Smooth muscle cell (in vitro differentiated cells): ENCODE results near the gene CFAP20DC. TPM values are rescaled to one million over a fixed set of nuclear protein-coding genes. Genes with fewer than 3 reads are reported as not detected.

Experiments used
- DNase-seq: peaks from one replicate; lab custom pipeline; 2025; ENCODE audit not compliant: unreplicated experiment; lab: John Stamatoyannopoulos, UW
- H2AFZ ChIP-seq: fragments of 200-600 bp; sonication (generic); 2 replicates; pipeline ENCODE4 v1.6.0; 2016; ENCODE audit warnings: antibody characterized with exemption, low read depth, mild to moderate bottlenecking
- H3F3A ChIP-seq: fragments of 200-600 bp; sonication (generic); 2 replicates; pipeline ENCODE4 v1.6.0; 2017; ENCODE audit warnings: antibody characterized with exemption, low read depth
- H3K27ac ChIP-seq: fragments of 200-600 bp; sonication (generic); 2 replicates; pipeline ENCODE4 v1.5.1; 2016; ENCODE audit warnings: low read depth, mild to moderate bottlenecking
- H3K27me3 ChIP-seq: fragments of 200-600 bp; sonication (generic); 2 replicates; pipeline ENCODE4 v1.6.1; 2016; ENCODE audit warnings: low read depth, mild to moderate bottlenecking
- H3K36me3 ChIP-seq: fragments of 200-600 bp; sonication (generic); 2 replicates; pipeline ENCODE4 v1.5.1; 2016; ENCODE audit warnings: low read depth
- H3K4me1 ChIP-seq: fragments of 200-600 bp; sonication (generic); 2 replicates; pipeline ENCODE4 v1.5.1; 2016; ENCODE audit warnings: low read depth
- H3K4me2 ChIP-seq: fragments of 200-600 bp; sonication (generic); 2 replicates; pipeline ENCODE4 v1.6.0; 2016; ENCODE audit warnings: mild to moderate bottlenecking
- H3K4me3 ChIP-seq: fragments of 200-600 bp; sonication (generic); 2 replicates; pipeline ENCODE4 v1.5.1; 2016; ENCODE audit warnings: mild to moderate bottlenecking
- H3K79me2 ChIP-seq: fragments of 200-600 bp; sonication (generic); 2 replicates; pipeline ENCODE4 v1.6.0; 2016; ENCODE audit warnings: low read depth, mild to moderate bottlenecking
- H3K9ac ChIP-seq: fragments of 200-600 bp; sonication (generic); 2 replicates; pipeline ENCODE4 v1.6.0; 2016; ENCODE audit warnings: low read depth
- H3K9me3 ChIP-seq: fragments of 200-600 bp; sonication (generic); replicated peaks from 2 replicates; pipeline ENCODE4 v1.5.1; 2016; ENCODE audit warnings: low read depth
- H4K20me1 ChIP-seq: fragments of 200-600 bp; sonication (generic); 2 replicates; pipeline ENCODE4 v1.6.0; 2016; ENCODE audit warnings: low read depth
- CTCF ChIP-seq: fragments of 200-600 bp; sonication (generic); IDR thresholded peaks from 2 replicates; pipeline ENCODE4 v1.5.1; 2017; ENCODE audit warnings: borderline replicate concordance, mild to moderate bottlenecking, antibody characterized with exemption; ENCODE audit not compliant: insufficient read depth, poor library complexity, severe bottlenecking
- WGBS: methylation state at CpG from one replicate; pipeline ENCODE4 v1.1.7; 2016; ENCODE audit warnings: low lambda C conversion rate; 5-methylcytosine and 5-hydroxymethylcytosine counted together
- polyA plus RNA-seq: library from polyadenylated mRNA; unstranded; fragments of >200 nt; fragmentation: Nextera tagmentation; extraction: Ambion mirVana; gene quantifications from 2 replicates; pipeline ENCODE4 v1.2.1, GENCODE V29; 2016
- total RNA-seq: library from RNA; depleted of rRNA; stranded (reverse); fragments of >200 nt; gene quantifications from 2 replicates; pipeline ENCODE4 v1.2.3, GENCODE V29; 2014

The CFAP20DC gene
- total and polyA plus RNA-seq, 2 experiments from 2014 or later: 7.9 to 11.6 TPM

- Histone ChIP-seq H3K4me3 (no peak overlapping the region), H3K36me3 (no peaks in the 10 kb centered on the region), H3K27me3 (no peaks in the 10 kb centered on the region), H3K4me2 (no peak overlapping the region), H3K9ac (no peak overlapping the region), H3K79me2 (no peaks in the 10 kb centered on the region), H3K9me3 (no peaks in the 10 kb centered on the region), H3K27ac (no peak overlapping the region), H4K20me1 (no peaks in the 10 kb centered on the region), H3F3A (no peaks in the 10 kb centered on the region), H2AFZ (no peak overlapping the region), H3K4me1 (no peaks in the 10 kb centered on the region)
- no peak for DNase-seq
- WGBS: 90% methylated on average over 3 of the region's 3 CpGs
- TF ChIP-seq CTCF: no peak
Observed at GRCh38 chr3:58799271-58799670, 250.6 kb downstream of the CFAP20DC start.

GRCh38 chr3:58798312-58798711, 251.5 kb downstream of the CFAP20DC start:
- Histone ChIP-seq H3K36me3 (no peaks in the 10 kb centered on the region), H2AFZ (no peak overlapping the region), H3K79me2 (no peaks in the 10 kb centered on the region), H3K9ac (no peak overlapping the region), H3F3A (no peaks in the 10 kb centered on the region), H4K20me1 (no peaks in the 10 kb centered on the region), H3K9me3 (no peaks in the 10 kb centered on the region), H3K4me1 (no peaks in the 10 kb centered on the region), H3K4me2 (no peak overlapping the region), H3K27ac (no peak overlapping the region), H3K4me3 (no peak overlapping the region), H3K27me3 (no peaks in the 10 kb centered on the region)
- no peak for DNase-seq
- 83% methylated on average over 2 of the region's 2 CpGs for WGBS
- no peak for TF ChIP-seq CTCF

GRCh38 chr3:58794750-58795149, 255.1 kb downstream of the CFAP20DC start:
- Histone ChIP-seq H3K9ac (no peak overlapping the region), H3K27me3 (no peaks in the 10 kb centered on the region), H3K4me3 (no peak overlapping the region), H3K36me3 (no peaks in the 10 kb centered on the region), H3K4me2 (no peak overlapping the region), H3K4me1 (no peaks in the 10 kb centered on the region), H3F3A (no peaks in the 10 kb centered on the region), H3K9me3 (no peaks in the 10 kb centered on the region), H3K79me2 (no peaks in the 10 kb centered on the region), H4K20me1 (no peaks in the 10 kb centered on the region), H2AFZ (no peak overlapping the region), H3K27ac (no peak overlapping the region)
- whole genome bisulfite sequencing: 93% methylated on average over 4 of the region's 4 CpGs
- no peak for TF ChIP-seq CTCF
- DNase-seq: no peak

- H3K27me3 ChIP-seq: no peaks in the 10 kb centered on the region
- H3K4me2 ChIP-seq: no peak overlapping the region
- H3K27ac ChIP-seq: no peak overlapping the region
- TF ChIP-seq CTCF: no peak
- H2AFZ ChIP-seq: no peak overlapping the region
- no peaks in the 10 kb centered on the region for H3K9me3 ChIP-seq
- no peak overlapping the region for H3K9ac ChIP-seq
- H3K4me1 ChIP-seq: no peaks in the 10 kb centered on the region
- no peaks in the 10 kb centered on the region for H3F3A ChIP-seq
- no peaks in the 10 kb centered on the region for H3K79me2 ChIP-seq
- H3K36me3 ChIP-seq: no peaks in the 10 kb centered on the region
- 97% methylated on average over 3 of the region's 3 CpGs for WGBS
- H3K4me3 ChIP-seq: no peak overlapping the region
- no peak for DNase-seq
- H4K20me1 ChIP-seq: no peaks in the 10 kb centered on the region
Observed at GRCh38 chr3:58793938-58794337, 255.9 kb downstream of the CFAP20DC start.
